ENCODE data around the gene EPHB1.

The EPHB1 gene

GRCh38 chr3:135149707-135150681 is 354.9 kb downstream of the EPHB1 start:
- TF ChIP-seq CTCF (IDR thresholded peaks at IDR 0.05; ENCODE audit: low read depth, low read length), result no peak
- Histone ChIP-seq H3K27me3 (no peaks in the 10 kb centered on the region), H3K4me3 (ENCODE audit: low read depth, low read length) (no peak overlapping the region), H3K4me1 (no peaks in the 10 kb centered on the region), H3K36me3 (no peaks in the 10 kb centered on the region), H3K9me3 (no peaks in the 10 kb centered on the region)
- no peak for DNase-seq

- TF ChIP-seq CTCF (IDR thresholded peaks at IDR 0.05; ENCODE audit: low read depth, low read length), result no peak
- DNase-seq, result no peak
- Histone ChIP-seq H3K36me3 (no peaks in the 10 kb centered on the region), H3K4me1 (no peaks in the 10 kb centered on the region; the same call in 1 of the 2 replicates), H3K9me3 (no peaks in the 10 kb centered on the region), H3K4me3 (ENCODE audit: low read depth, low read length) (no peak overlapping the region), H3K27me3 (no peaks in the 10 kb centered on the region)
Measured at GRCh38 chr3:135154186-135154585, 359.1 kb downstream of the EPHB1 start.

GRCh38 chr3:135155228-135155627 is 360.2 kb downstream of the EPHB1 start:
- DNase-seq, result no peak
- no peaks in the 10 kb centered on the region for H3K27me3 ChIP-seq
- TF ChIP-seq CTCF (IDR thresholded peaks at IDR 0.05; ENCODE audit: low read depth, low read length), result no peak
- no peaks in the 10 kb centered on the region; the same call in 1 of the 2 replicates for H3K4me1 ChIP-seq
- H3K36me3 ChIP-seq, result no peaks in the 10 kb centered on the region
- H3K4me3 ChIP-seq (ENCODE audit: low read depth, low read length), result no peak overlapping the region
- no peaks in the 10 kb centered on the region for H3K9me3 ChIP-seq

GRCh38 chr3:135155791-135156190 is 360.7 kb downstream of the EPHB1 start:
- H3K4me1 ChIP-seq, result no peaks in the 10 kb centered on the region; the same call in 1 of the 2 replicates
- TF ChIP-seq CTCF (IDR thresholded peaks at IDR 0.05; ENCODE audit: low read depth, low read length), result no peak
- H3K27me3 ChIP-seq, result no peaks in the 10 kb centered on the region
- no peak for DNase-seq
- no peaks in the 10 kb centered on the region for H3K36me3 ChIP-seq
- no peaks in the 10 kb centered on the region for H3K9me3 ChIP-seq
- H3K4me3 ChIP-seq (ENCODE audit: low read depth, low read length), result no peak overlapping the region

DNA sequence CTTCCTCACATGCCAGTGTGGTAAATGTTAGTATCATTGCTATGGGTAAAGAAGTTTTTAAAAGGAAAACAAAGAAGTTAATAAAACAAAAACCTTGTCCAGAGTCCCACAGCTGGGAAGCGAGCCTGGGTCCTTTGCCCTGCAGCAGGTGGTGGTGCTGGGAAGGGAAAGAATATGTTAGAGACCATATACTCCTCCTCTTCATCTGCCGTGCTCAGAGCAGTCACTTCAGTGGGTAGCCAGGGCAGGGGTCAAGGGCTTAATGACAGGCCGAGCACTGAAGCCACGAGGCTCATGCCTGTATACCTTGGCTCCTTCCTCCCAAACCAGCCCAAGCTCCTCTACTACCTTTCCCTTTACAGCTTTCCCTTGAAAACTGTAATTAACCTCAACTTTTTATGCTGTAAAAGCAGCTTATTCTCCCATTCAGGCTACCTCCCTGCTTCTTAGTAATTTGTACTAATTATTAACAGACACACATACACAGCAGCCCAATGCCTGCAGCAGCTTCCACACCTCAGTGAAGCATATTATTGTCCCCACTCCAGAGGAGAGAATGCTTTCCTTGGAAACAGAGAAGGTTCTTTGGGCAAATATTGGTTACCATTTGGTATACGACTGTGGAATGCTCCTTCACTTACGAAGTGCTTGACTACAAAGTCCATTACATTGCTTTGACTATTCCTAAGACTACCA is 362.1 kb downstream of the EPHB1 start:
- Histone ChIP-seq H3K36me3 (no peaks in the 10 kb centered on the region), H3K4me1 (no peaks in the 10 kb centered on the region; the same call in 1 of the 2 replicates), H3K27me3 (no peaks in the 10 kb centered on the region), H3K9me3 (no peaks in the 10 kb centered on the region), H3K4me3 (ENCODE audit: low read depth, low read length) (no peak overlapping the region)
- no peak for TF ChIP-seq CTCF (IDR thresholded peaks at IDR 0.05; ENCODE audit: low read depth, low read length)
- no peak for DNase-seq
